ENCODE measurements around the gene SGO1.

DNA sequence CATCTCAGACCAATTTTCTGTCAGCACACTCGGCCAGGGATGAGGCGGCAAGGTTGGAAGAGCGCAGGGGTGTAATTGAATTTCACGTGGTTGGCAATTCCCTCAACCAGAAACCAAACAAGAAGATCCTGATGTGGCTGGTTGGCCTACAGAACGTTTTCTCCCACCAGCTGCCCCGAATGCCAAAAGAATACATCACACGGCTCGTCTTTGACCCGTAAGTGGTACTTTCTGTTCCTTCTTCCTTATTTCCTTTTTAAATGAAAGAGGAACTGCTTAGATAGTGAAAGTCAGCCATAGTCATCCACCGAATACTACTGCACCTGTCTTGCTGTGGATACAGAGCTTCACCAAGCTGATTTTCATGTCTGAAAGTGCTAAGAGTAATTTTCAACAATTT, 60.1 kb downstream of the SGO1 start:
- TF ChIP-seq ZNF274 (IDR thresholded peaks at IDR 0.05; ENCODE audit: low read depth, low read length) (no peak), YY1 (IDR thresholded peaks at IDR 0.05; ENCODE audit: insufficient read depth, insufficient read length) (no peak), SUZ12 (IDR thresholded peaks at IDR 0.05; ENCODE audit: extremely low read depth, insufficient read depth, insufficient read length) (no peak)

Data from NT2/D1 (cell line).